Raji (cell line): Measurements from ENCODE around the gene MDH2.
A peak's percentile ranks its signal among the peaks of the same experiment; 100 is the strongest.

Experiments
- POLR2A ChIP-seq: IDR thresholded peaks from 2 replicates; pipeline ENCODE4 v1.6.1; 2011; ENCODE audit warnings: low read depth, low read length, control low read depth; ENCODE audit not compliant: insufficient read depth

MDH2 gene, protein sequence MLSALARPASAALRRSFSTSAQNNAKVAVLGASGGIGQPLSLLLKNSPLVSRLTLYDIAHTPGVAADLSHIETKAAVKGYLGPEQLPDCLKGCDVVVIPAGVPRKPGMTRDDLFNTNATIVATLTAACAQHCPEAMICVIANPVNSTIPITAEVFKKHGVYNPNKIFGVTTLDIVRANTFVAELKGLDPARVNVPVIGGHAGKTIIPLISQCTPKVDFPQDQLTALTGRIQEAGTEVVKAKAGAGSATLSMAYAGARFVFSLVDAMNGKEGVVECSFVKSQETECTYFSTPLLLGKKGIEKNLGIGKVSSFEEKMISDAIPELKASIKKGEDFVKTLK

DNA sequence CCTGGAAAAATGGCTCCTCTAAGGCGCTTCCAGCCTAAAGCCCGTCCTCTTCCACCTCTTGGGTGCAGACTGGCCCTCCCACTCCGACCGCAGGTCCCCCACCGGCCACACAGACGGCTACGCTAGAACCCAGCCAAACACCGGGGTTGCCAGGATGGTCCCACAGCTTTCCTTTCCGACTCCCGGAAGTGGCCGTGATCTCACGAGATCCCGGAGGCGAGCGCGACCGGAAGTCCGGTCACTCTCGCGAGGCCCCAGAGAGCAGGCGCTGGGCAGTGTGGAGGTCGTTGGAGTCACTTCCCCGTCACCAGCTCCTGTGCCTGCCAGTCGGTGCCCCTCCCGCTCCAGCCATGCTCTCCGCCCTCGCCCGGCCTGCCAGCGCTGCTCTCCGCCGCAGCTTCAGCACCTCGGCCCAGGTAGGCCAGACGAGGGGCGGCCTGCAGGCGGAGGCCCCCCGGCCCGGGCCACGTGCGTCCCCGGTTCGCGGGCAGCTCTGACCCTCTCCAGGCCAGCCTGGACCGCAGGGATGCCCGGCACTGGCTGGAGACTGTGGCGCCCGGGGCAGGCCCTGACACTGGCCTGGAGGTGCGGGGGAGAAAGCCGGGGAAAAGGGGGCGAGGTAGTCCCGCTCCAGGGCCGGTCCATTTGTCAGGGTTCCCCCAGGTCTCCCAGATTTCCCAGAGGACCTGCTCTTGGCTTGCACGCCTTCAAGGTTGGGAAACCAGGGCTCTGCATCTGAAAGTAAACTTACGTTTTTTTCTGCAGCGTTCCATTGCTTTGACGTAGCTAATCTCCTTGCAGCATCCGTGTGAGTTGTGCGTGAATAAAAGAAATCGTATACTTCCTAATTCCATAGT lies at the start of gene MDH2, which contains the start of gene STYXL1:
Gene MDH2, plus strand, starts transcription at position 296 of the 857 bp plus-strand sequence. Its CDS starts 55 bp downstream, at position 351.
Gene STYXL1, minus strand, starts transcription at position 190 of the 857 bp plus-strand sequence. CDS start 17,477 bp downstream, outside the sequence.
- TF ChIP-seq POLR2A = peak; percentile 96

DNA sequence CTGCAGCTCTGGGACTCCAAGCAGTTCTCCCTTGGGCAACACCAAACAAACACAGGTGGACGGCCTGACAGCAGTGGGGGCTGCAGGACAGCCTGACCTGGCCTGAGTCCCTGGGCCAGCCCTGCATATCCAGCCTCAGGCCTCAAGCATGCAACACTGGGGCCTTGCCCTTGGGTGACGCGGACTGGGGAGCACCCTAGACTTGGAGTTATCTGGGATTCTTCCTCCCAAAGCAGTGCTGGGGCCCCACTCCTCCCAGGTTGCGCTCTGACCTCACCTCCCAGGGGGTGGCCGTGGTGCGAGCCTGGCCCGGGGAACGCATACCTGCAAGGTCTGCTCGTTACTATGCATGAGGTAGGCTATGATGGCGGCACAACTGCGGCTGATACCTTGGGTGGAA lies 47.3 kb upstream of the MDH2 start:
- no peak for TF ChIP-seq POLR2A

DNA sequence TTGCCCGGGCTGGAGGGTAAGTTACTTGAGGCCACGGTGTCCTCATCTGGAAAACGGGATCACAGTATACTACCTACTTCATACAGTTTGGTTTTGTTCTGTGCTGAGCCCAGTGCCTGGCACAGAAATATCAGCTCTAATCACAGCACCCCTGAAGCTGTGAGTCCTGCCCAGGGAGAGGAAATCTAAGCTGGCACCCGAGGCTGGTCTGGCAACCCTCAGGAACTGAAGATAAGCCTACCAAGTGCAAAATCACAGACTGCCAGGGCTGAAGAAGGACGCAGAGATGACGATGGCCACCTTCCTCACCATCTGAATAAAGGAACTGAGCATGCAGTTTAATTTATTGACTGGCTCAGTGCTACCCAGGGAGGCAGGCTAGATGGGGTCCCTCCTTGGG lies 45.8 kb upstream of the MDH2 start:
- TF ChIP-seq POLR2A = no peak

DNA sequence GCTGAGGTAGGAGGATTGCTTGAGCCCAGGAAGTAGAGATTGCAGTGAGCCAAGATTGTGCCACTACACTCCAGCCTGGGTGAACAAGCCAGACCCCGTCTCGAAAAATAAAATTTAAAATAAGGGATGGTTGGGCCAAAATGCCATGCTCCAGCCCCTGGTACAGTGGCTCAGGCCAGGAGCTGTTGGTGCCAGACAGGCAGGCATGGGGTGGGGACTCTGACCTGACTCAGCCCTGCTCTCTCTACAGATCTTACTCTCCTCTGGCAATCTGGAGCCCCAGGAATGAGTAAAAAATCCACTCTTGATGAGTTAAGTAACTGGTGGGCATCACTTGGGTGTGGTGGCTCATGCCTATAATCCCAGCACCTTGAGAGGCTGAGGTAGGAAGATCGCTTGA lies 45.1 kb upstream of the MDH2 start:
- TF ChIP-seq POLR2A = no peak

DNA sequence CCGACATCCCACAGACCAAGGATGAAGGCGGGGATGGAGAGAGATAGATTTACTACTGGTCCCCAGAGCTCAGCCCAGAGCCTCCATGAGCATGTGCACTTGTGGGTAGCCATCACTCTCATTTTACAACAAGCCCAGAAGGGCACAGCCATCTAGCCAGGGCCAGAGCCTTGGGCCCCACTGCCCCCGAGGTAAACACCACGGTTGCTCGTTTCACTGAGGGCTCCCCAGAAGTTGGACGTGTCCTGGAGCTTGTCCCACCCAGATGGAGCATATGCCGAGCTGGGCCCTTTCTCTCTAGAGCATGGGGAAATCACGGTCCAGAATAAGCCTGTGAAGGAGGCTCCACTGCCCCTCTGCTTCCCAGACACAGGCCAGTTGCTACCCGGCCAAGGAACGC lies 44.6 kb upstream of the MDH2 start:
- TF ChIP-seq POLR2A = no peak

DNA sequence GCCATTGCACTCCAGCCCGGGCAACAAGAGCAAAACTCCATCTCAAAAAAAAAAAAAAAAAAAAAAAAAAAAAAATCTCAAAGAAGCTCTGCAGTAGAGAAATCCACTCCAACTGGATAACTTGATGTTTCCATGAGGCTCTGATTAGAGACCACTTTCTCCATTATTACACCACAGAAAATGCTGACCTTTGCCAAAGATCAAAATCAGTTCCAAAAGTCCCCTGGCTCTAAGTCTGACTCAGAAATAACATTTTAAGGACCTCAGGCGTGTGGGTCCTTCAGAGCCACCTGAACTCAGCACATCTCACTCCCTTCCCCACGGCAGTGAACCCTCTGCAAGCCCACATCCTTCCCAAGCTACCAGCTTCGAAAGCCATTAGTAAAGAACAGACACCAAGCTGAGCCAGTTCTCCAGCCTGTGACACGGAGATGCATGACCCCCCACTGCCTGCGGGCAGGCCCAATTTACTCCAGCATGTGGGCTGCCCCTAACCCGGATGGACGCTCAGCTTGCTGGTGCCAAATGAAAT lies 39.7 kb upstream of the MDH2 start:
- TF ChIP-seq POLR2A = no peak

DNA sequence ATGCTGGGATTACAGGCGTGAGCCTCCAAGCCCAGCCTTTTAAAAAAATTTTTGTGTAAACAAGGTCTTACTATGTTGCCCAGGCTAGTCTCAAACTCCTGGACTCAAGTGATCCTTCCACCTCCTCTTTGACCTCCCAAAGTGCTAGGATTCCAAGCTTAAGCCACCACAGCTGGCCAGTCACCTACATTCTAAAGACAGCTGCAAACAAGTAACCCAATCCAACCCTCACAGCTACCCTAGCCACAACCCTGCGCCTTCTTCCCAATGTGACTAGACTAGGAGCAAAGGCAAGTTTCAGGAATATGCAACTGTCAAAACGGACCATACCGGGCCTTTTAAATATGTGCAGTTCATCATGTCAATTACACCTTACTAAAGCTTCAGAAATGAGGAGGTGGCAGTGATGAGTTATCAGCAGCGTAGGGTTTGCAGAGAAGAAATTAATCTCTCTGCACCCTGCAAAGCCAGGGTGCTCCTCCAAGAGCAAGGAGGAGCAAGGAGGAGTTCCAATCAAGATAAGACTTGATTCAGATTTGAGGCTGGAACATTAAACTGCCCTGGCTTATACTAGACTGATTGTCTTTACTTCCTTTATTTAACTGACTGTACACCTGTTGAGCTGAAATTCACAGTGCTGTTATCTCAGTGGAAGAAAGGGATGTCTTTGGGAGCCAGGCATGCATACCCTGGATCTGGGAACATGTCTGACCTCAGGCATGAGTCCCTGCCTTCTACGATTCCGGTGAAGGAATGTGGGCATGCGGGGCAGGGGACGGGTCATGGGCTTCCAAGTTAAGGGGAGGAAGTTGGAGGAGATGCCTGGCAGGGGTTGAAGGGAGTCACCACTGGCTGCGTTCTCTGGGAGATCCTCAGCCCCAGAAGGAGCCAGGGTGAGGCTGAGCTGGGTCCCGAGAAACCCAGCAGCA lies 38.0 kb upstream of the MDH2 start:
- TF ChIP-seq POLR2A = no peak

DNA sequence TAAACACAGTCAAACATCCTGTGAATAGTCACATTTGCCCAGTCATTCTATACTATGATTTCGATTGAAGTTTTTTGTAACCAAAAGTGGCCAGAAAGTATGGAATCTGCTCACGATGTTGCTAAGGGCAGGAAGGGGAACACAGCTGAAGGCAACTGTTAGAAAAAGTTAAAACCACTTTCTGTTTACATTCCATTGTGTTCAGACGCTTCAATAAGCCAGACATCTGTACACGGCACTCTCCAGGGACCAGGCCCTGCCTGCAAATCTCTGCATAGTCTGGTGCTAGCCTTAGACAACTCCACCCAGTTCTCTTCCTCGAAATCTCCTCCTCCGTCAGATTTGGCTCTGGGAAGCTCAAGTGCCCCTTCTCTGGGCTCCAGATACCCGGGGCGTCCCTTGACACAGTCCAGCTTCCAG lies 36.5 kb upstream of the MDH2 start:
- no peak for TF ChIP-seq POLR2A

DNA sequence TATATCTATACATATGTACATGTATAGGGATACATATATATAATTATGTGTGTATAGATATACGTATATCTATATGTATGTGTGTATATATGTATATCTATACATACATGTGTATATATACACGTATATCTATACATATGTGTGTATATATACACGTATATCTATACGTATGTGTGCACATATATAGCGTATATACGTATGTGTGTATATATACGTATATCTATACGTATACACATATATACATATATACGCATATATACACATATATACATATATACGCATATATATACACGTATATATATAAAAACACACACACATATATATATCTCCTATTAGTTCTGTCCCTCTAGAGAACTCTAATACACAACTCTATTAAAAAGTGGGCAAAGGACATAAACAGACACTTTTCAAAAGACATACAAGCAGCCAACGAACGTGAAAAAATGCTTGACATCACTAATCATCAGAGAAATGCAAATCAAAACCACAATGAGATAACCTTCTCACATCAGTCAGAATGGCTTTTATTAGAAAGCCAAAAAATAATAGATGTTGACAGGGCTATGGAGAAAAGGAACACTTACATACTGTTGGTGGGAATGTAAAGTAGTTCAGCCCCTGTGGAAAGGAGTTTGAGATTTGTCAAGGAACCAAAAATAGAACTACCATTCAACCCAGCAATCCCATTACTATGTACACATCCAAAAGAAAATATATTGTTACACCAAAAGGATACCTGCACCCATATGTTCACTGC lies 31.5 kb upstream of the MDH2 start:
- no peak for TF ChIP-seq POLR2A

DNA sequence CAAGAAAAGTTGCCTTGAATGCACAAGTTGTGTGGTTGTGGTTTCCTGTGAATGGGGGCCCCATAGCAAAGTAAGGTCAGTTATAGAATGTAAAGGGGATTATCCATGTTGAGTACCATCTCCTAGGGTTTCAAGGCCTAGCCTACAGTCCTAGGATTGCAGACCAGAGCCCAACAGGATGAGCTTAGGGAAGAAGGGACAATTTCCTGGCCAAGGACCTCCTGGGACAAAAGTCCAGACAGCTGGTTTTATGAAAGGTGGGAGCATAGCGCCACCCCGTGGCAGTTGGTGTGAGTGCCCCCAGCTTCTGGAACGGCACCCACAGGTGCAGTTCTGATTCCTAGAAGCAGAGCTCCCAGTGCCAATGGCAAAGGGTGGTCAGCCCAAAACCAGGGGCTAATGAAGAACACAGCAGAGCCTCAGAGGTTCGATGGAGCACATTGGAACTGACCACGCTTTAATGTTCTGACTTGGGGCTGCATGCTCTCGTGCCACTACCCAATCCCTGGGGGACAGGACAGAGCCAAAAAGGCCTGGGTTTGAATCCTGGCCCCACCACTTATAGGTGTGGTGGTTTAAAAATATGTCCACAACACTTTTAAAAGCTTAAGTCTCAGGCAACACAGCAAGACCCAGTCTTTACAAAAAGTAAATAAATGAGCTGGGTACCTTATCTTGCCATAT lies 27.7 kb upstream of the MDH2 start:
- no peak for TF ChIP-seq POLR2A

DNA sequence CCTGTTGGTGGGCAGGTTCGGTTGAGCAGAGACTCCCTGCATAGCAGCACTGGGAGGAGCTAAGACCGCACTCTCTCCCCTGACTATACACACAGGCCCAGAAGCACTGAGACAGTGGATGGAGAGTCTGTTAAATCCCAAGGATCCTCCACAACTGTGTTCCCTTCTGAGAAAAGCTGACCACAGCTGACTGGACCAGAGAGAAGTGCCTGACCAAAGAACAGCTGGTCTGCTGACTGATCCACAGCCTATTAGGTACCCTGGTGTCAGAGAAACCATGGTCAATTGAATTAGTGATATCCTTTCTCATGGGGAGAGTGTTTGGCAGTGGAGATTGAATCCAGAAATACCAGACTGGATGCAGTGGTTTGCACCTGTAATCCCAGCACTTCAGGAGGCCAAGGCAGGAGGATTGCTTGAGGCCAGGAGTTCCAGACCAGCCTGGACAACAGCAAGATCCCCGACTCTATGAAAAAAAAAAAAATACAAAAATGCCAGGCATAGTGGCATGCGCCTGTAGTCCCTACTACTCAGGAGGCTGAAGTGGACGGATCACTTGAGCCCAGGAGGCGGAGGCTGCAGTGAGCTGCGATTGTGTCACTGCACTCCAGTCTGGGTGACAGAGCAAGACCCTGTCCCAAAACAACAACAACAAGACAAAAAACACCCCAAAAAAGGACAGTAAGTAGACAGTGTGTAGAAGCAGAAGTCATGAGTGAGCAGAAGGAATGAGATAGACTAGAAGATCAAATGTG lies 25.7 kb upstream of the MDH2 start:
- TF ChIP-seq POLR2A = no peak

DNA sequence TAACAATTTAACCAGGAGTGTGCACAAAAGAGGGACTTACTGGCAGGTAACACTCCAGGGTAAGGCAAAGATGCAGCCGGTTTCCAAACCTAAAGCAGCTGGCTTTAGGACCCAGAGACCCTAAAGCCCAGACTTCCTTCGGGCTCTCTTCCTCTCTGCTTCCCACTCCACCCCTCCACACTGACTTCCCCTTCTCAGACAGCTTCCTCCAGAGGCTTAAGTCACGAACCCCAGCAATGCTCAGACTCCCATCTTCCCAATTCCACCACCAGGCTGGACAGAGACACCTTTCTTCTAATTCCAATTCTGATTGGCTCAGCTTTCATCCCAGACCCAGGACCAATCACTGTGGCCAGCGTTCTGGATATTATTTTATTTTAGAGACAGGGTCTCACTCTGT lies 24.9 kb upstream of the MDH2 start:
- TF ChIP-seq POLR2A = no peak

DNA sequence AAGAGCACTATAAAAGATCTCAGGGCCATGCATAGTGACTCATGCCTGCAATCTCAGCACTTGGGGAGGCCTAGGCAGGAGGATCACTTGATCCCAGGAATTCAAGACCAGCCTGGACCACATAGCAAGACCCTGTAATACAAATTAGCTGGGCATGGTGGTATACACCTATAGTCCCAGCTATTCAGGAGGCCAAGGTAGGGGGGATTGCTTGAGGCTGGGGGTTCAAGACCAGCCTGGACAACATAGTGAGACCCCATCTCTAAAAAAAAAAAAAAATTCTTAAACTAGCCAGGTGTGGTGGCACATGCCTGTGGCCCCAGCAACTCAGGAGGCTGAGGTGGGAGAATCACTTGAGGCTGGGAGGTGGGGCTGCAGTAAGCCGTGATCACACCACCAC lies 15.9 kb upstream of the MDH2 start:
- TF ChIP-seq POLR2A = no peak
